CD4-positive, alpha-beta T cell (primary cell): ENCODE data around the gene HES4. TPM values are rescaled to one million over a fixed set of nuclear protein-coding genes. Genes with fewer than 3 reads are reported as not detected.
A peak's percentile ranks its signal among the peaks of the same experiment; 100 is the strongest.
"Not testable (repeated sequence)": the region's sequence is repeated elsewhere in the genome, so short reads cannot be mapped to it uniquely, and the experiment has no call there.

Experiments used
- ATAC-seq: fragments of 200-7000 bp; cut with Tn5 transposase; one replicate; pipeline ENCODE4 v1.10.0; 2022; ENCODE audit warnings: mild to moderate bottlenecking; ENCODE audit not compliant: poor library complexity
- CTCF ChIA-PET: fragments of 350-600 bp; sonication (Branson Sonifier 250); formaldehyde crosslinking; loops from one replicate; lab custom pipeline; 2021; ENCODE audit warnings: antibody characterized with exemption, inconsistent platforms; lab: Charles Lee
- POLR2A ChIA-PET: fragments of 350-600 bp; sonication (Branson Sonifier 250); formaldehyde crosslinking; loops from one replicate; lab custom pipeline; 2021; ENCODE audit warnings: antibody characterized with exemption, inconsistent platforms; lab: Charles Lee
- DNase-seq, 14 experiments: peaks; one replicate each; pipeline ENCODE4 v3.0.0-alpha.2; 2013 to 2020; ENCODE audit warnings: mixed read lengths in 2 of 14
- H3K27ac ChIP-seq, 2 donors: one replicate each; pipeline versions ENCODE4 v1.5.1 to v1.7.0; 2013; ENCODE audit warnings: low read length in 2 of 2, low read depth in 1 of 2, mild to moderate bottlenecking in 1 of 2
- H3K27me3 ChIP-seq, 2 experiments: 1 replicate in 1 of 2; 2 replicates in 1 of 2; pipeline versions ENCODE4 v1.6.1 to v1.7.0; 2013; ENCODE audit warnings: low read length in 2 of 2, control low read depth in 1 of 2, mild to moderate bottlenecking in 1 of 2, moderate library complexity in 1 of 2; ENCODE audit not compliant: insufficient read depth in 2 of 2, control insufficient read depth in 1 of 2
- H3K36me3 ChIP-seq: one replicate; pipeline ENCODE4 v1.6.1; 2013; ENCODE audit warnings: low read length, control low read depth; ENCODE audit not compliant: insufficient read depth
- H3K4me1 ChIP-seq: one replicate; pipeline ENCODE4 v1.6.1; 2013; ENCODE audit warnings: low read length, control low read depth; ENCODE audit not compliant: insufficient read depth
- H3K4me3 ChIP-seq: one replicate; pipeline ENCODE4 v1.5.1; 2013; ENCODE audit warnings: mild to moderate bottlenecking, low read length, moderate library complexity
- H3K9me3 ChIP-seq, 2 experiments: 1 replicate in 1 of 2; 2 replicates in 1 of 2; pipeline versions ENCODE4 v1.6.1 to v1.7.0; 2013; ENCODE audit warnings: low read length in 2 of 2, mild to moderate bottlenecking in 2 of 2, control low read depth in 1 of 2, moderate library complexity in 1 of 2; ENCODE audit not compliant: control insufficient read depth in 1 of 2, insufficient read depth in 1 of 2
- H3K27ac Mint-ChIP-seq: one replicate; pipeline ENCODE4 v1.8.0; 2020; ENCODE audit warnings: mixed read lengths
- H3K27me3 Mint-ChIP-seq: one replicate; pipeline ENCODE4 v1.8.0; 2021; ENCODE audit warnings: mixed read lengths
- H3K36me3 Mint-ChIP-seq: one replicate; pipeline ENCODE4 v1.8.0; 2021; ENCODE audit warnings: low read depth, mixed read lengths
- H3K4me1 Mint-ChIP-seq: one replicate; pipeline ENCODE4 v1.8.0; 2021; ENCODE audit warnings: low read depth, mixed read lengths
- H3K4me3 Mint-ChIP-seq: one replicate; pipeline ENCODE4 v1.8.0; 2020; ENCODE audit warnings: mild to moderate bottlenecking, mixed read lengths
- H3K9me3 Mint-ChIP-seq: one replicate; pipeline ENCODE4 v1.8.0; 2020; ENCODE audit warnings: mixed read lengths
- CTCF ChIP-seq: fragments of 200-600 bp; IDR thresholded peaks from one replicate; pipeline ENCODE4 v1.8.0; 2022; ENCODE audit warnings: antibody characterized with exemption, mild to moderate bottlenecking
- intact Hi-C, 2 experiments: fragments of 100-400 bp; cut with DNase I in 1 of 2; cut with micrococcal nuclease in 1 of 2; formaldehyde crosslinking; loops; one replicate each; pipeline versions ENCODE4 v1.15.1 to v1.9.0; 2023 to 2025; cut with DNase I, micrococcal nuclease
- total RNA-seq, 174 experiments: library from RNA in 2 of 174; stranded (reverse) in 2 of 174; gene quantifications; one replicate each; pipeline ENCODE4 v1.2.3 and lab custom pipeline; 2021 to 2026

HES4 gene
- total RNA-seq, 2 experiments from 2014 or later, result 29.0 to 30.9 TPM

GRCh38 chr1:978835-979743 lies 20.8 kb downstream of the HES4 start:
- Mint-ChIP-seq H3K9me3 (no peaks in the 10 kb centered on the region), H3K27ac (no peak overlapping the region), H3K27me3 (peaks cover 16% of the 10 kb centered on the region), H3K4me1 (peaks cover 7% of the 10 kb centered on the region), H3K36me3 (no peaks in the 10 kb centered on the region), H3K4me3 (no peak overlapping the region)
- Histone ChIP-seq H3K4me1 (peaks cover 11% of the 10 kb centered on the region), H3K27me3 (peaks cover 7 to 12% of the 10 kb centered on the region in 2 experiments), H3K9me3 (peaks cover 0 to 7% of the 10 kb centered on the region in 2 experiments), H3K36me3 (no peaks in the 10 kb centered on the region), H3K27ac (no peak overlapping the region), H3K4me3 (no peak overlapping the region)
- intact Hi-C loops, result no loop called here
- no peak for TF ChIP-seq CTCF
- DNase-seq (peak in 1 of 14 experiments; percentile 39), ATAC-seq (no peak)
- ChIA-PET CTCF (no interaction called here), POLR2A (no interaction called here)

- H3K36me3 ChIP-seq, result no peaks in the 10 kb centered on the region
- H3K27ac ChIP-seq, result no peak overlapping the region
- Mint-ChIP-seq H3K4me1 (peaks cover 7% of the 10 kb centered on the region), H3K4me3 (no peak overlapping the region), H3K27ac (no peak overlapping the region), H3K36me3 (no peaks in the 10 kb centered on the region), H3K9me3 (no peaks in the 10 kb centered on the region), H3K27me3 (peaks cover 20% of the 10 kb centered on the region)
- ChIA-PET CTCF (no interaction called here), POLR2A (no interaction called here)
- intact Hi-C loops, result no loop called here
- no peak for TF ChIP-seq CTCF
- peak in 1 of 14 experiments; percentile 41 for DNase-seq
- H3K9me3 ChIP-seq, result peaks cover 0 to 8% of the 10 kb centered on the region in 2 experiments
- H3K4me3 ChIP-seq, result no peak overlapping the region
- ATAC-seq, result no peak
- peaks cover 11% of the 10 kb centered on the region for H3K4me1 ChIP-seq
- H3K27me3 ChIP-seq, result peaks cover 8 to 10% of the 10 kb centered on the region in 2 experiments
Measured at GRCh38 chr1:978069-978834, 21.6 kb downstream of the HES4 start.

- Histone ChIP-seq H3K4me1 (peaks cover 11% of the 10 kb centered on the region), H3K9me3 (peaks cover 0 to 12% of the 10 kb centered on the region in 2 experiments), H3K27me3 (peaks cover 7 to 19% of the 10 kb centered on the region in 2 experiments)
- not testable (repeated sequence) for DNase-seq, H3K27ac ChIP-seq, H3K4me1 Mint-ChIP-seq, H3K4me3 ChIP-seq, H3K27ac Mint-ChIP-seq, H3K36me3 Mint-ChIP-seq, H3K4me3 Mint-ChIP-seq, H3K36me3 ChIP-seq, H3K9me3 Mint-ChIP-seq, ATAC-seq
- ChIA-PET POLR2A (interaction anchor here (0.9 kb wide), 1 partner anchor 10 kb away, joined by 3 read pairs; no protein-coding TSS in a partner anchor), CTCF (interaction anchor here (1.2 to 1.7 kb wide), 3 partner anchors 7 to 72 kb away, joined by 4 read pairs; no protein-coding TSS in a partner anchor)
- peaks cover 16% of the 10 kb centered on the region for H3K27me3 Mint-ChIP-seq
- intact Hi-C loops, result loop anchor here (1.0 kb wide), 2 partner anchors 72 to 106 kb away; no protein-coding TSS in a partner anchor
Measured at GRCh38 chr1:976791-977190, 23.1 kb downstream of the HES4 start.
